Prostate gland (tissue), 2 donors: ENCODE results near the gene KCNAB1. TPM values are rescaled to one million over a fixed set of nuclear protein-coding genes. Genes with fewer than 3 reads are reported as not detected.
"Not testable (repeated sequence)": the region's sequence is repeated elsewhere in the genome, so short reads cannot be mapped to it uniquely, and the experiment has no call there.

Experiments used
- DNase-seq: peaks from one replicate; pipeline ENCODE4 v3.0.0-alpha.2; 2019; ENCODE audit warnings: low spot score
- H3K27ac ChIP-seq, 2 donors: fragments of 200-600 bp; sonication (generic); 2 replicates each; pipeline ENCODE4 v1.5.1; 2017 to 2019
- H3K27me3 ChIP-seq: fragments of 200-600 bp; sonication (generic); replicated peaks from 2 replicates; pipeline ENCODE4 v1.5.1; 2019; ENCODE audit not compliant: insufficient read depth
- H3K36me3 ChIP-seq, 2 donors: fragments of 200-600 bp; sonication (generic); 1 replicate in 1 of 2; 2 replicates in 1 of 2; pipeline versions ENCODE4 v1.5.1 to v1.8.1; 2017 to 2019
- H3K4me1 ChIP-seq: fragments of 200-600 bp; sonication (generic); replicated peaks from 2 replicates; pipeline ENCODE4 v1.5.1; 2019
- H3K4me3 ChIP-seq, 2 donors: fragments of 200-600 bp; sonication (generic); 2 replicates each; pipeline ENCODE4 v1.5.1; 2017 to 2019
- H3K9me3 ChIP-seq: fragments of 200-600 bp; sonication (generic); 2 replicates; pipeline ENCODE4 v1.5.1; 2017
- POLR2A ChIP-seq: fragments of 450-650 bp; IDR thresholded peaks from one replicate; pipeline ENCODE4 v1.6.1; 2016; ENCODE audit warnings: antibody characterized with exemption, mild to moderate bottlenecking
- POLR2AphosphoS5 ChIP-seq: sonication (generic); formaldehyde crosslinking; IDR thresholded peaks from one replicate; pipeline ENCODE4 v1.6.1; 2017; ENCODE audit warnings: antibody characterized with exemption
- WGBS: methylation state at CpG from one replicate; pipeline ENCODE4 v1.1.5; 2018; 5-methylcytosine and 5-hydroxymethylcytosine counted together
- intact Hi-C: fragments of 100-400 bp; cut with DNase I; formaldehyde crosslinking; loops from one replicate; pipeline ENCODE4 v1.14.2; 2022
- total RNA-seq, 2 donors: library from RNA; depleted of rRNA; stranded (reverse); fragments of >200 nt; gene quantifications; one replicate each; pipeline ENCODE4 v1.1.0, GENCODE V29; 2016
- TF ChIP-seq, protein P1 (sequence below), 4 experiments: fragments of 200-600 bp in 2 of 4; fragments of 450-650 bp in 2 of 4; sonication (generic) in 2 of 4; IDR thresholded peaks; 1 replicate in 3 of 4; 2 replicates in 1 of 4; pipeline ENCODE4 v1.5.1; 2016 to 2019; ENCODE audit warnings: antibody characterized with exemption in 4 of 4, mild to moderate bottlenecking in 2 of 4, moderate library complexity in 2 of 4

KCNAB1 gene
- total RNA-seq, 2 donors from 2014 or later = 5.2 to 9.5 TPM

DNA sequence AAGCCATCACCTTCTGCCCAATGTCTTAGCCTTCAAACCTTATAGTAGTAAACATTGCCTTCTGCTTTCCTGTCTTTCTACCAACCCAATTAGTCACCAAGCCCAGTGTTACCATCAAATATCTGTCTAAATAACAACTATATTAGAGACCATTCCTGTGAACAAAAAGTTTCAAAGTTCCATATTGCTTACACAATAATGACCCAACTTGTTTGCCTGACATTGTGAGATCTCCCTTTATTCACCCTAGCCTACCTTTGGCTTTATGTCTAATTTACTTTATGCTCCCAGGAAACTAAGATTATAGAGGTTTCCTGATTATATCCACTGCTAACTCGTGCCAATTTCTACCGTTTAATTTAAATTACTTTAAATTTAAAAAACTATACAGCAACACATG, 26.0 kb upstream of the KCNAB1 start:
- 84% methylated on average over 2 of the region's 2 CpGs for WGBS
- H3K9me3 ChIP-seq = no peaks in the 10 kb centered on the region
- TF ChIP-seq POLR2A (no peak), POLR2AphosphoS5 (no peak)
- TF ChIP-seq, protein P1, sequence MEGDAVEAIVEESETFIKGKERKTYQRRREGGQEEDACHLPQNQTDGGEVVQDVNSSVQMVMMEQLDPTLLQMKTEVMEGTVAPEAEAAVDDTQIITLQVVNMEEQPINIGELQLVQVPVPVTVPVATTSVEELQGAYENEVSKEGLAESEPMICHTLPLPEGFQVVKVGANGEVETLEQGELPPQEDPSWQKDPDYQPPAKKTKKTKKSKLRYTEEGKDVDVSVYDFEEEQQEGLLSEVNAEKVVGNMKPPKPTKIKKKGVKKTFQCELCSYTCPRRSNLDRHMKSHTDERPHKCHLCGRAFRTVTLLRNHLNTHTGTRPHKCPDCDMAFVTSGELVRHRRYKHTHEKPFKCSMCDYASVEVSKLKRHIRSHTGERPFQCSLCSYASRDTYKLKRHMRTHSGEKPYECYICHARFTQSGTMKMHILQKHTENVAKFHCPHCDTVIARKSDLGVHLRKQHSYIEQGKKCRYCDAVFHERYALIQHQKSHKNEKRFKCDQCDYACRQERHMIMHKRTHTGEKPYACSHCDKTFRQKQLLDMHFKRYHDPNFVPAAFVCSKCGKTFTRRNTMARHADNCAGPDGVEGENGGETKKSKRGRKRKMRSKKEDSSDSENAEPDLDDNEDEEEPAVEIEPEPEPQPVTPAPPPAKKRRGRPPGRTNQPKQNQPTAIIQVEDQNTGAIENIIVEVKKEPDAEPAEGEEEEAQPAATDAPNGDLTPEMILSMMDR (IDR thresholded peaks at IDR 0.05) = no peak
- no peak overlapping the region for H3K27ac ChIP-seq
- no peaks in the 10 kb centered on the region for H3K4me1 ChIP-seq
- intact Hi-C loops = no loop called here
- H3K4me3 ChIP-seq = no peak overlapping the region
- no peaks in the 10 kb centered on the region for H3K36me3 ChIP-seq
- no peak for DNase-seq
- no peaks in the 10 kb centered on the region for H3K27me3 ChIP-seq

DNA sequence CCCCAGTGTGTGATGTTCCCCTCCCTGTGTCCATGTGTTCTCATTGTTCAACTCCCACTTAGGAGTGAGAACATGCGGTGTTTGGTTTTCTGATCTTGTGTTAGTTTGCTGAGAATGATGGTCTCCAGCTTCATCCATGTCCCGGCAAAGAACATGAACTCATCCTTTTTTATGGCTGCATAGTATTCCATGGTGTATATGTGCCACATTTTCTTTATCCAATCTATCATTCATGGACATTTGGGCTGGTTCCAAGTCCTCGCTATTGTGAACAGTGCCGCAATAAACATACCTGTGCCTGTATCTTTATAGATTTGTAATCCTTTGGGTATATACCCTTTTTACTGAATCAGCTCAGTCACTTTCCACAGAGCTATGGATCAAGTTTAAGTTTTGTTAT, 24.7 kb upstream of the KCNAB1 start:
- intact Hi-C loops = loop anchor here (5.0 kb wide), 1 partner anchor 47 kb away; no protein-coding TSS in a partner anchor
- H3K27me3 ChIP-seq, H3K36me3 ChIP-seq, H3K27ac ChIP-seq, H3K4me1 ChIP-seq, H3K9me3 ChIP-seq, H3K4me3 ChIP-seq, DNase-seq: not testable (repeated sequence)
- WGBS = 94% methylated on average over 4 of the region's 4 CpGs

DNA sequence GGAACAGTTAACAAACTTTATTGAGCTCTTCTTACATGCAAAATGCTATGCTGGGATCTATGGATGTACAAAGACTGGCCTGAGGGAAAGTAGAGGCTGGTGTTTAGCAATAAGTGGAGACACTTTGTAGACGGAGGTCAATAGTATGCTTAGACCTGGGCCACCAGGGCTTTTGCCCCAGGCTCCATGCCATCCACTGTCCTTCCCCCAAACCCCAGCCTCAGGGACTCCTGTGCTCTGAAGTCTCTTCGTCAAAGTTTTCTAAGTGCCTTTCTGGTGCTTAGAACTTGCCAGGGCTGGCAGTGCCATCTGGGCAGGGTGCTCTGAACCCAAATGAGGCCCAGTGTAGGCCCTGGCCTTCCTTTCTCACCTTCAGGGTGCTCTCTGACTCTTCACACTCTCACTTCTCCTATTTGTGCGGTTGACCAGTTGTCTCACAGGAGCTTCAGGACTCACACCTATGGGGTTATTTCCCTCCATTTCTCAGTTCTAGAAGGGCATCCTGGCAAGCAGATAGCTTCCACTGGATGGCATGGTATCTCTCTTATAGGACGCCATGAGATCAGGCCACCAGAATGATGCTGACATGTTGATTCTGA, 21.8 kb upstream of the KCNAB1 start:
- no peak overlapping the region for H3K27ac ChIP-seq
- 95% methylated on average over 4 of the region's 4 CpGs for WGBS
- no peaks in the 10 kb centered on the region for H3K4me1 ChIP-seq
- DNase-seq = no peak
- TF ChIP-seq POLR2AphosphoS5 (no peak), POLR2A (no peak)
- TF ChIP-seq, protein P1 (IDR thresholded peaks at IDR 0.05) = no peak
- H3K36me3 ChIP-seq = no peaks in the 10 kb centered on the region
- intact Hi-C loops = loop anchor here (5.0 kb wide), 1 partner anchor 44 kb away; no protein-coding TSS in a partner anchor
- no peak overlapping the region for H3K4me3 ChIP-seq
- no peaks in the 10 kb centered on the region for H3K27me3 ChIP-seq
- no peaks in the 10 kb centered on the region for H3K9me3 ChIP-seq

DNA sequence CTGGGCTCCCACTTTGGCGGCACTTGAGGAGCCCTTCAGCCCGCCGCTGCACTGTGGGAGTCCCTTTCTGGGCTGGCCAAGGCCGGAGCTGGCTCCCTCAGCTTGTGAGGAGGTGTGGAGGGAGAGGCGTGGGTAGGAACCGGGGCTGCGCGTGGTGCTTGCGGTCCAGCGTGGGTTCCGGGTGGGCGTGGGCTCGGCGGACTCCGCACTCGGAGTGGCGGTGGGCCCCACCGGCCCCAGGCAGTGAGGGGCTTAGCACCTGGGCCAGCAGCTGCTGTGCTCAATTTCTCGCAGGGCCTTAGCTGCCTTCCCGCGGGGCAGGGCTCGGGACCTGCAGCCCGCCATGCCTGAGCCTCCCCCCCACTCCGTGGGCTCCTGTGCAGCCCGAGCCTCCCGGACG, 21.0 kb upstream of the KCNAB1 start:
- H3K9me3 ChIP-seq, H3K4me1 ChIP-seq, DNase-seq, H3K27me3 ChIP-seq, H3K36me3 ChIP-seq, H3K27ac ChIP-seq, H3K4me3 ChIP-seq: not testable (repeated sequence)
- intact Hi-C loops = loop anchor here (5.0 kb wide), 1 partner anchor 43 kb away; no protein-coding TSS in a partner anchor
- 98% methylated on average over 15 of the region's 27 CpGs for WGBS

DNA sequence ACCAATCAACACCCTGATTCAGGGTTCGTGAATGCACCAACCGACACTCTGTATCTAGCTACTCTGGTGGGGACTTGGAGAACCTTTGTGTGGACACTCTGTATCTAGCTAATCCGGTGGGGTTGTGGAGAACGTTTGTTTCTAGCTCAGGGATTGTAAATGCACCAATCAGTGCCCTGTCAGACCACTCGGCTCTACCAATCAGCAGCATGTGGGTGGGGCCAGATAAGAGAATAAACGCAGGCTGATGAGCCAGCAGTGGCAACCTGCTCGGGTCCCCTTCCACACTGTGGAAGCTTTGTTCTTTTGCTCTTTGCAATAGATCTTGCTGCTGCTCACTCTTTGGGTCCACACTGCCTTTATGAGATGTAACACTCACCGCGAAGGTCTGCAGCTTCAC, 20.4 kb upstream of the KCNAB1 start:
- WGBS = 96% methylated on average over 9 of the region's 9 CpGs
- intact Hi-C loops = loop anchor here (5.0 kb wide), 1 partner anchor 42 kb away; no protein-coding TSS in a partner anchor
- H3K9me3 ChIP-seq, DNase-seq, H3K36me3 ChIP-seq, H3K4me1 ChIP-seq, H3K27ac ChIP-seq, H3K27me3 ChIP-seq, H3K4me3 ChIP-seq: not testable (repeated sequence)

DNA sequence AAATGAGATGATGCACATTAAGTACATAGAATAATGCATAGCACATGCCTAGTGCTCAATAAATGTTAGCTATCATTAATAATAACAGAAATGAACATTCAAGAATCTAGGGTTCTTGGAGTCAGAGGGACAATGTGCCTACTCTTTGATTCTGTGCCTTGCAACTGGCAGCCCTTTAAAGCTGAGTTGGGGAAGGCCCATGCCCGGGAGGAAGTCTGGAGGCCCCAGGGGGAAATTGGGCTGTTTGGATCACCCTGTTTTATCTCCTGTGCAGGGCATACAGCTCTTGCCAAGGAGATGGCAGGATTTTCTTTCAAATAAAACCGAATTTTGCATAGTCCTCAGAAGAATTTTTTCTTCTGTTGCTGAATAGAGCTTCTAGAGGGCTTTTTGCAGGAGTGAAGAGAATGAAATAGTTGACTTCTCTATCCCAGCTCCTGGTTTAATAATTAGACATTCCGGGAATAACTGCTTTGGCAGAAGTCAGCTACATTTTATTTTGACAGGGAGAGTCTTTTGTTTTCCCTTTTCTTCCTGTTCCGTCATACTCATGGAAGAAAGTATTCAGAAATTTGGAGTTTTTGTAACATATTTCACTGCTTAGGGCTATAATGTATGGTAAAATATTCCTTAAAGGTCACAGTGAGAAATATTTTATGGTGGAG, 18.0 kb upstream of the KCNAB1 start:
- Histone ChIP-seq H3K9me3 (no peaks in the 10 kb centered on the region), H3K4me1 (no peaks in the 10 kb centered on the region), H3K27ac (no peak overlapping the region), H3K27me3 (no peaks in the 10 kb centered on the region), H3K4me3 (no peak overlapping the region), H3K36me3 (no peaks in the 10 kb centered on the region)
- 9% methylated on average over 4 of the region's 4 CpGs for WGBS
- TF ChIP-seq POLR2AphosphoS5 (no peak), POLR2A (no peak)
- TF ChIP-seq, protein P1 (IDR thresholded peaks at IDR 0.05) = no peak
- DNase-seq = no peak
- intact Hi-C loops = no loop called here
